OCI-LY3 (cell line): ENCODE measurements around the gene POLK.

ENCODE experiments used
- H2AFZ ChIP-seq: fragments of 200-600, 300-600 bp; shearing (Covaris generic); 2 replicates; pipeline ENCODE4 v1.6.0; 2014; ENCODE audit warnings: antibody characterized with exemption, low read depth, low read length
- H3K27ac ChIP-seq: fragments of 200-600, 300-600 bp; sonication (generic); 2 replicates; pipeline ENCODE4 v1.5.1; 2014; ENCODE audit warnings: mild to moderate bottlenecking, low read length, moderate library complexity, mixed read lengths
- H3K27me3 ChIP-seq: fragments of 200-600, 300-600 bp; sonication (generic); 2 replicates; pipeline ENCODE4 v1.6.1; 2014; ENCODE audit warnings: low read depth, low read length, mixed read lengths
- H3K36me3 ChIP-seq: fragments of 200-600, 300-600 bp; sonication (generic); replicated peaks from 2 replicates; pipeline ENCODE3; 2014; ENCODE audit warnings: low read depth, low read length, mixed read lengths
- H3K4me1 ChIP-seq: fragments of 300-600, 200-600 bp; sonication (generic); 2 replicates; pipeline ENCODE4 v1.6.1; 2014; ENCODE audit warnings: low read length, mixed read lengths
- H3K4me2 ChIP-seq: fragments of 200-600, 300-600 bp; sonication (generic); 2 replicates; pipeline ENCODE4 v1.6.1; 2014; ENCODE audit warnings: low read length, mixed read lengths
- H3K4me3 ChIP-seq: fragments of 300-600, 200-600 bp; sonication (generic); 2 replicates; pipeline ENCODE4 v1.5.1; 2014; ENCODE audit warnings: antibody characterized with exemption, mild to moderate bottlenecking, low read length, moderate library complexity
- H3K79me2 ChIP-seq: fragments of 300-600, 200-600 bp; shearing (Covaris generic); 2 replicates; pipeline ENCODE4 v1.6.1; 2014; ENCODE audit warnings: mild to moderate bottlenecking, low read length, mixed read lengths
- H3K9ac ChIP-seq: fragments of 300-600, 200-600 bp; shearing (Covaris generic); 2 replicates; pipeline ENCODE4 v1.6.0; 2014; ENCODE audit warnings: mild to moderate bottlenecking, low read length, moderate library complexity
- H3K9me3 ChIP-seq: fragments of 200-600, 300-600 bp; shearing (Covaris generic); 2 replicates; pipeline ENCODE4 v1.6.1; 2014; ENCODE audit warnings: low read length, mixed read lengths; ENCODE audit not compliant: insufficient read depth
- H4K20me1 ChIP-seq: fragments of 200-600, 300-600 bp; sonication (generic); 2 replicates; pipeline ENCODE4 v1.6.1; 2016; ENCODE audit warnings: low read length, mixed read lengths; ENCODE audit not compliant: insufficient read depth
- EZH2phosphoT487 ChIP-seq: fragments of 200-600 bp; shearing (Covaris generic); IDR thresholded peaks from 2 replicates; pipeline ENCODE4 v1.6.1; 2018; ENCODE audit warnings: antibody characterized with exemption, mixed run types, low read depth
- TF ChIP-seq, protein P1 (sequence below): fragments of 200-600, 300-600 bp; sonication (generic); IDR thresholded peaks from 2 replicates; pipeline ENCODE4 v1.5.1; 2014; ENCODE audit warnings: antibody characterized with exemption, low read length, low read depth

The POLK gene

DNA sequence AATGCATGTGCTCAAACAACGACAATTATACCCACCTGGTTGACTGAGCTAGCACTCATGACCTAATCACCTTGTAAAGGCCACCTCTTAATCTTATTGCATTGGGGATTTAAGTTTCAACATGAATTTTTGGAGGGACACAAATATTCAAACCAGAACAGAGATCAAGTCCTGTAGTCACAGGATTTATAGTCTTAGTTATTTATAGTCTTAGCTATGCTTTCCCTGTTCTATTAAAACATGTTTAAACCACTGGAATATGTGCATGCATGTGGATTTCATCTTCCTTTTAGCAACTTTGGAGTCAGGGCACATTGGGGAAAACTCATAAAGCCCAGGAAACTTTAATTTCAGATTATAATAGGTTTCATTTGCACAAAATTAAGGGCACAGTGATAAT is 126.3 kb downstream of the POLK start:
- H3K9me3 ChIP-seq = no peaks in the 10 kb centered on the region
- H3K9ac ChIP-seq = no peak overlapping the region
- H3K4me2 ChIP-seq = no peak overlapping the region
- no peaks in the 10 kb centered on the region for H3K27me3 ChIP-seq
- no peaks in the 10 kb centered on the region for H3K36me3 ChIP-seq
- TF ChIP-seq, protein P1, sequence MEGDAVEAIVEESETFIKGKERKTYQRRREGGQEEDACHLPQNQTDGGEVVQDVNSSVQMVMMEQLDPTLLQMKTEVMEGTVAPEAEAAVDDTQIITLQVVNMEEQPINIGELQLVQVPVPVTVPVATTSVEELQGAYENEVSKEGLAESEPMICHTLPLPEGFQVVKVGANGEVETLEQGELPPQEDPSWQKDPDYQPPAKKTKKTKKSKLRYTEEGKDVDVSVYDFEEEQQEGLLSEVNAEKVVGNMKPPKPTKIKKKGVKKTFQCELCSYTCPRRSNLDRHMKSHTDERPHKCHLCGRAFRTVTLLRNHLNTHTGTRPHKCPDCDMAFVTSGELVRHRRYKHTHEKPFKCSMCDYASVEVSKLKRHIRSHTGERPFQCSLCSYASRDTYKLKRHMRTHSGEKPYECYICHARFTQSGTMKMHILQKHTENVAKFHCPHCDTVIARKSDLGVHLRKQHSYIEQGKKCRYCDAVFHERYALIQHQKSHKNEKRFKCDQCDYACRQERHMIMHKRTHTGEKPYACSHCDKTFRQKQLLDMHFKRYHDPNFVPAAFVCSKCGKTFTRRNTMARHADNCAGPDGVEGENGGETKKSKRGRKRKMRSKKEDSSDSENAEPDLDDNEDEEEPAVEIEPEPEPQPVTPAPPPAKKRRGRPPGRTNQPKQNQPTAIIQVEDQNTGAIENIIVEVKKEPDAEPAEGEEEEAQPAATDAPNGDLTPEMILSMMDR = no peak
- TF ChIP-seq EZH2phosphoT487 = no peak
- no peaks in the 10 kb centered on the region for H3K79me2 ChIP-seq
- H3K4me3 ChIP-seq = no peak overlapping the region
- H3K27ac ChIP-seq = no peak overlapping the region
- no peaks in the 10 kb centered on the region for H4K20me1 ChIP-seq
- no peak overlapping the region for H2AFZ ChIP-seq
- no peaks in the 10 kb centered on the region for H3K4me1 ChIP-seq

DNA sequence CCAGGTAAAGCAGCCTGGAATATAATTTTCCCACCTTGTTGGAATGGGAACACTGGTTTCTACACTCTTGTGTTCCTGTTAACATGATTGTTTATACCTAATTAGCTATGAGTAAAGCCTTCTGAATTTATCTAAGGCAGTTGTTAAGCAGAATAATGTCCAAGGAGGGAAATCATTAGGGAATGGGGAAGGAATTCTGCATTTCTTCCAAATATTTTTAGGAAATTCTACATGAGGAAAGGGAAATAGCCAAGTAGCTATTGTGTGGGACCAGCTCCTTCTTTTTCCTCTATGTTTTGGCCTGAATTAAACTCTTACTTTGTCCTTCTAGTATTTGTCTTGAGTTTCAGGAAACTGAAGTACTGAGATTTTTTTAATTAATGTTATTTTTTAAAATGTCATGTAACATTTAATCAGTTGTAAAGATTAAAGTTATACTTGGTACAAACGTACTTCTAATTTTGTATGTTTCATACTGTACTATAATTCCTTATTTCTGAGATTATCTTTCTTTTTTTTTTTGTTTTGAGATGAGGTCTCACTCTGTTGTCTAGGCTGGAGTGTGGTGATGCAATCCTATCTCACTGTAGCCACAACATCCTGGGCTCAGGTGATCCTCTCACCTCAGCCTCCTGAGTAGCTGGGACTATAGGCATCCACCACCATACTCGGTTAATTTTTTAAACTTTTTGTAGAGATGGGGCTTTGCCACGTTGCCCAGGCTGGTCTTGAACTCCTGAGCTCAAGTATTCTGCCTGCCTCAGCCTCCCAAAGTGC is 128.0 kb downstream of the POLK start:
- H3K79me2 ChIP-seq = no peaks in the 10 kb centered on the region
- no peaks in the 10 kb centered on the region for H3K27me3 ChIP-seq
- H3K27ac ChIP-seq = no peak overlapping the region
- TF ChIP-seq EZH2phosphoT487 = no peak
- no peaks in the 10 kb centered on the region for H4K20me1 ChIP-seq
- no peak overlapping the region for H2AFZ ChIP-seq
- H3K9me3 ChIP-seq = no peaks in the 10 kb centered on the region
- H3K9ac ChIP-seq = no peak overlapping the region
- H3K4me2 ChIP-seq = no peak overlapping the region
- no peaks in the 10 kb centered on the region for H3K4me1 ChIP-seq
- H3K4me3 ChIP-seq = no peak overlapping the region
- H3K36me3 ChIP-seq = no peaks in the 10 kb centered on the region

DNA sequence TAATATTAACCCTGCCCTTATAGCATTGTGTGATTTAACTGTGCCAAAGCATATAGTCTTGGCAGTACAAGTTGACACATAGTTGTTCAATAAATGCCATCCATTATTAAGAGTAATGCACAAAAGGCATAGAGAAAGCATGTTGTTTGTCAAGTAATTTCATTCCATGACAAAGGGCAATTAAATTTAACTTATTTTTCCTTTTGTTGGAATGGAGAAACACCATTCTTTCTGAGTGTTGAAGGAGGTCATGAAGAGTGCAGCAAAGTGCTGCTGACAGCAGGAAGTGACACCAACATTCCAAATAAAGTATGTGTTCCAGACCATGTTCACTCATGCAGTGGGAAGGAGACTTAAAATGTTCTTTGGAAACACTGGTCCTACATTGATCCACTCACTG is 128.7 kb downstream of the POLK start:
- Histone ChIP-seq H3K9ac (no peak overlapping the region), H3K4me2 (no peak overlapping the region), H4K20me1 (no peaks in the 10 kb centered on the region), H3K27me3 (no peaks in the 10 kb centered on the region), H2AFZ (no peak overlapping the region), H3K27ac (no peak overlapping the region), H3K4me1 (no peaks in the 10 kb centered on the region), H3K79me2 (no peaks in the 10 kb centered on the region), H3K9me3 (no peaks in the 10 kb centered on the region), H3K4me3 (no peak overlapping the region), H3K36me3 (no peaks in the 10 kb centered on the region)
- TF ChIP-seq EZH2phosphoT487 = no peak
- TF ChIP-seq, protein P1 = no peak

- no peak overlapping the region for H3K4me2 ChIP-seq
These were observed 129.1 kb downstream of the POLK start for GRCh38 chr5:75640826-75641225.

More at GRCh38 chr5:75640826-75641225, 129.1 kb downstream of the POLK start:
- no peaks in the 10 kb centered on the region for H4K20me1 ChIP-seq
- H3K27ac ChIP-seq = no peak overlapping the region
- no peak overlapping the region for H3K9ac ChIP-seq
- no peaks in the 10 kb centered on the region for H3K27me3 ChIP-seq
- no peak overlapping the region for H2AFZ ChIP-seq
- no peak for TF ChIP-seq EZH2phosphoT487
- TF ChIP-seq, protein P1 = no peak
- no peak overlapping the region for H3K4me3 ChIP-seq
- no peaks in the 10 kb centered on the region for H3K36me3 ChIP-seq
- no peaks in the 10 kb centered on the region for H3K4me1 ChIP-seq
- H3K9me3 ChIP-seq = no peaks in the 10 kb centered on the region
- H3K79me2 ChIP-seq = no peaks in the 10 kb centered on the region
